OCI-LY1 (cell line): Measurements from ENCODE around the gene SLC32A1.

Experiments
- CTCF ChIP-seq: fragments of 200-600 bp; sonication (generic), shearing (Covaris generic); IDR thresholded peaks from 2 replicates; pipeline ENCODE4 v1.5.1; 2017; ENCODE audit warnings: mild to moderate bottlenecking, antibody characterized with exemption, low read length, moderate library complexity, mixed read lengths
- EZH2 ChIP-seq: fragments of 200-600 bp; sonication (generic), shearing (Covaris generic); IDR thresholded peaks from 2 replicates; pipeline ENCODE4 v1.8.0; 2017; ENCODE audit warnings: borderline replicate concordance, mixed run types, mild to moderate bottlenecking, antibody characterized with exemption, low read length, moderate library complexity, mixed read lengths

- TF ChIP-seq CTCF: no peak; the same call in 1 of the 2 replicates
- no peak for TF ChIP-seq EZH2
Measured at GRCh38 chr20:38731738-38732113, 7.4 kb downstream of the SLC32A1 start.
